Limb (tissue), 2 donors: ENCODE measurements around the gene HYAL3.
"Not testable (repeated sequence)": the region's sequence is repeated elsewhere in the genome, so short reads cannot be mapped to it uniquely, and the experiment has no call there.

Experiments
- DNase-seq, 2 donors: peaks; one replicate each; pipeline ENCODE4 v3.0.0-alpha.2; 2016; ENCODE audit errors: extremely low spot score in 2 of 2

HYAL3 gene

DNA sequence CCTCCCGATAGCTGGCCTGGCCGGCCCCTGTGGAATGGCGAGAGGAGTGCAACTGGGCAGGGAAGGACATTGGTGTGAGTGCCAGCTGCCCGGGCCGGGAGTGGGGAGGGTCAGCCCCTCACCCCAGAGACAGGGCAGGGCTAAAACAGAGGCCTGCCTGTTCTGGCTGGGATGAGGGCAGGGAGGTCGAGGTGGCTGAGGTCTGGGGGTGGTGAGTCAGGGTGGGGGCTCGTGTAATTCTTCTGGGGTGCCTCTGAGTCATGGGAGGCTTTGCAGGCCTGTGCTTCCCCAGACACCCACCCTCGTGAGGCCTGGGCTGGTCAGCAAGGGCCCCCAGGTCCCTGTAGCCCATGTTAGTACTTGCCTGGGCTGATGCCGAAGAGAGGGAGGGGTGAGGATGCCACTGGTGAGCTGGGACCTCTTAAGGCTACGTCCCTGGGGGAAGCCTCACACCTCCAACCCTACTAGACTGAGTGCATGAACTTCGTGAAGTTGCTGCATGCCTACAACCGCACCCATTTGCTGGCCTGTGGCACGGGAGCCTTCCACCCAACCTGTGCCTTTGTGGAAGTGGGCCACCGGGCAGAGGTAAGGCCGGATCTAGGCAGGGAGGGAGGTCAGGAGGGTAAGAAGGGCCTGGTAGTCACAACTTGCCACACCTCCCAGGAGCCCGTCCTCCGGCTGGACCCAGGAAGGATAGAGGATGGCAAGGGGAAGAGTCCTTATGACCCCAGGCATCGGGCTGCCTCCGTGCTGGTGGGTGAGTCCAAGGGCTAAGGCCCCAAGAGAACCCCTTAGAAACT is 28.6 kb downstream of the HYAL3 start:
- no peak for DNase-seq

GRCh38 chr3:50269977-50270413 is 29.2 kb downstream of the HYAL3 start:
- no peak for DNase-seq

DNA sequence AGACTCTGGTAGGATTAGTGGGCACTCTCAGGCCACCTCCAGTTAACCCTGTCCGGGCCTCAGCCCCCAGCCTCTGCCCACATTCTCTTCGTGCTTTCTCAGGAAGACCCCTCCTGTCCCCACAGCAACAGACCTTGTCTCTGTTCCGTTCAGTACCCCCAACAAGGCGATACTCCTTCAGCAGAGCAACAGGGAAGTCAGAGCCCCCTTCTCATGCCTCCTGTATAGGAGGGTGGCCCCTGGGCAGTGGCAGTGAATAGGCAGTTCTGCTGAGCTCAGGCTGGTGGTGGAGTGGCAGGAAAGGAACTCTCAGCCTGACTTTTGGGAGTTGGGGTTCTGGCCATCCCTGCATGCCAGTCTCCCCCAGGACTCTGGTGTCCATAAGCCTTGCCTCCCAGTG is 29.7 kb downstream of the HYAL3 start:
- no peak for DNase-seq

DNA sequence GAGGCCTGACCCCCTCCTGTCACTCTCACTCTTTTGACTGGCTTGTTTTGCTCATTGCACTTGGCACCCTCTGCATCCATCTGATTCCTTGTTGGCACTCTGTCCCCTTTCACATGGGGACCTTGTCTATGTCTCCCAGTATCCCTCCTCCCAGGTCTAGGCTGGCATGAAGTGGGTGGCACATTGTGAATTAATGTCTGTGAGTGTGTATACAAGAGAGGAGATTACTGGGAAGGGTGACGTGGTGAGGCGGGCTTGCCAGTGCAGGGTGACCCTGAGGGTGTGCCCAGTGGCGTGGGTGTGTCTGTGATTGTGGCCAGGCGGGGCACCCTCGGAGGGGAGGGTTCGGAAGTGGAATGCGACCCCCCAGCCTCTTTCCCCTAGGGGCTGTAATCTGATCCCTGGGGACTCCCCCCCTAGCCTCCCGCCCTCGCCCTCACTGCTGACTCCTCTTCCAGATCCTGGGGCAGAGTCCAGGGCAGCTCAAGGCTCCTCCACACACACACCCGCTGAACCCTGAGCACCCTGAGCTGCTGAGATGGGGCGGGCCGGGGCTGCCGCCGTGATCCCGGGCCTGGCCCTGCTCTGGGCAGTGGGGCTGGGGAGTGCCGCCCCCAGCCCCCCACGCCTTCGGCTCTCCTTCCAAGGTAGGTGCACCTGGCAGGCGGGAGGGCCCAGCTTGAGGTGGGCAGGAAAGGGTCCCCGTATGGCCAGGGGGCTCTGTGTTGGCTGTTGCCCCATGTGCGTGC is 30.3 kb downstream of the HYAL3 start, which contains the start of gene SEMA3B:
TSS of gene SEMA3B (plus strand) at position 445 of the 749 bp plus-strand sequence. CDS start at position 539, 94 bp downstream.
- peak in 1 of 2 donors; percentile 55 for DNase-seq

- DNase-seq: no peak
Observed at GRCh38 chr3:50268276-50268675, 30.9 kb downstream of the HYAL3 start.

GRCh38 chr3:50267280-50267913 is 31.8 kb downstream of the HYAL3 start:
- peak; percentile 66 to 83 for DNase-seq

DNA sequence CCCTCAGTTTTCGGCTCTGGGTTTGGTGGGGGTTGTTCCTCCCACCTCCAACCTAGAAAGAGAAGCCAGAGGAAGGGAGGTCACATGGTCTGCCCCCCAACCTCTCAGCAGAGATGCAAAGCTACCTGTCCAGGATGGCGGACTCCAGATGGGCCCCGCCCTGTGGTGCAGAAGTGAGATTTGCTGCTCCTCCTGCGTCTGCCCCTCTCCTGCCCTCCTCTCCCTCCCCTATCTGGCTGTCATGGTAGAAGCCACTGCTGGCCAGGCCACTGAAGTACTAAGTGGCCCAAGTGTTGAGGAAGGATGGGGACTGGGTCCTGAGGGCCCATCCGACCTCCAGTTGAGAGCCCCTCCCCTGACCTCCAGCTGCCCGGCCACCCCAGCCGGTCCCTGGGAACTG is 32.4 kb downstream of the HYAL3 start:
- DNase-seq: peak in 1 of 2 donors; percentile 33

GRCh38 chr3:50266017-50266416 is 33.2 kb downstream of the HYAL3 start:
- peak in 1 of 2 donors; percentile 38 for DNase-seq

GRCh38 chr3:50265571-50265970 is 33.6 kb downstream of the HYAL3 start:
- no peak for DNase-seq

DNA sequence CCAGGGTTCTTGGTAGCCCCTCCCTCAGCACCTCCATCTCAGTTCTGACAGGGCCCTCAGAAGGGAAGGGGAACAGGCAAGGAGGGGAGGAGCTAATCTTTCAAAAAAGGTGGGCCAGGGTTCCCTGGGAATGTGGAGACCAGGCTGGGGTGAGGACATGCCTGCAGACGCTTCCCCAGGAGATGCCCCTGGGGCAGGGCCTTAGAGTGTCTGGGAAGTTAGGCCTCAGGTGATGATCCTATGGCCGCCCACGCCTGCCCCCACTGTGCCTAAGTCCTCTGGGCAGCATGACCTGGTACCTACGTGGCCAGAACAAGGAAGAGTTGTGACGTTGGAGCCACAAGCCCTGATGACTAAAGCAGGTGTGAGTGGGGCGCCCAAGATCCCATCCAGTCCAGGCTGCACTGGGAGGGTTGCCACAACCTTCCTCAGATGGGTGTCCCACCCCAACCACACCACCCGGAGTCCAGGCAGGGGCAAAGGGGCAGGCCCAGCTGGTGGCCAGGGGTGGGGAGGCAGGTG is 34.2 kb downstream of the HYAL3 start:
- DNase-seq: no peak

DNA sequence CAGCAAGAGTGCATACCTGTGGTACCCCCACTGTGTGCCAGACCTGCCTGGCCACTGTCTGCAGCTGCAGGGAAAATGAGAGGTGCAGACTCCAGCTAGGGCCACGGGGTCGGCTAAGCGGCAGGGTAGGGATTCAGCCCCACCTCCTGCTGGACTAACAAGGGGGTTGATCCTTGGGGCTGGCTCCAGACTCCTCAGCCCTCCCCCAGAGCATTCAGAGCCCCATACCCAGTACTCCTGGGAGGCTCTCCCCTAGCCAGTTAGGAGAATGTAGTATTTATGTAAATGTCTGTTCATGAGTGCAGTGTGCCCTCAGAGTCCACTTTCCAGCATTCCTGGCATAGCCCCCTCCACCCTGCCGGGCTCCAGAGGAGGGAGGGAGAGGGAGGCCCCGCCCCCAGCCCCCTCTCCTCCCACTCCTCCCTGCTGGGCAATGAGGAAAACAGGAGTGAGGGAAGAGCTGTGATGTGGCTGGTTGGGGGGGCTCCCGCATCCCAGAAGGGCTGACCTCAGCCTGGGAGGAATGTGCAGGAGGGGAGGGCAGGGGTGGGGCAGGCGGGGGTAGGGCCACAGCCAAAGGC is 34.7 kb downstream of the HYAL3 start:
- DNase-seq: peak; percentile 93 to 94

- DNase-seq: no peak
Observed at GRCh38 chr3:50263478-50264382, 35.5 kb downstream of the HYAL3 start.

- no peak for DNase-seq
Observed at GRCh38 chr3:50262778-50263177, 36.4 kb downstream of the HYAL3 start.

DNA sequence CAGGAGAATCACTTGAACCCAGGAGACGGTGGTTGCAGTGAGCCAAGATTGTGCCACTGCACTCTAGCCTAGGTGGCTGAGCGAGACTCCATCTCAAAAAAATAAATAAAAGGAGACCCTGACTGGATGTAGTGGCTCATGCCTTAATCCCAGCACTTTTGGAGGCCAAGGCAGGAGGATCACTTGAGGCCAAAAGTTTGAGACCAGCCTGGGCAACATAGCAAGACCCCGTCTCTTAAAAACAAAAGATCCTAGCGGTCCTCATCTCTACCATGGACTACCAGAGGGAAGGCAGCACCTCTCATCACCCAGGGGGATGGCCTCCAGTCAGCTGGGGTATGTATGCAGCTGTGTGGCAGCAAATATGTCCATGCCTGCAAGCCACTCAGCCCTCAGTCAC is 37.0 kb downstream of the HYAL3 start:
- DNase-seq: not testable (repeated sequence)

GRCh38 chr3:50261505-50261904 is 37.7 kb downstream of the HYAL3 start:
- DNase-seq: peak in 1 of 2 donors; percentile 51

DNA sequence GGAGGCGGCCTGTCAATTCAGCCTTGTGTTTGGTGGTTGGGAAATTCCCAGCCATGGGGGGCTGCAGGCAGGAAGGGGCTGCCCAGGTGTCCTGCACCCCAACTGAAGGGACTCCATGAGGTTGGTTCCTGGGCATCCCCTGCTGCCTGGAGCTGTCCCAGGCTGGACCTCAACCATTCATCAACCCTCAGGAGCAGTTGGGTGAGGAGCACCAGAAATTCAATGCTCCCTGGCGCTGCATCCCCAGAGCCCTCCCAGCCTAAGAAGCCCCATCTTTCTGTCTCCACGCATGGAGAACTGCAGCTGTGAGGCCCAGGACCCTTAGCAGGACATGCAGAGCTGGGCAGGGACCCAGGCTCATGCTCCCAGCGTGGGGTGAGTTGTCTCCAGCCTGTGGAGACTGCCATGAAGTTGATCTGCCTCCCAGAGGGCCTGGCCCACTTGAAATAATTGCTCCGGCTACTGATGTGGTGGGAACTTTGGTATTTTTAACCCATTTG is 38.2 kb downstream of the HYAL3 start:
- no peak for DNase-seq

GRCh38 chr3:50260027-50260941 is 38.9 kb downstream of the HYAL3 start:
- DNase-seq: peak; percentile 92 to 97

GRCh38 chr3:50259432-50260026 is 39.7 kb downstream of the HYAL3 start:
- no peak for DNase-seq

- DNase-seq: peak in 1 of 2 donors; percentile 44
Observed at GRCh38 chr3:50258979-50259378, 40.2 kb downstream of the HYAL3 start.
